GM21717 (cell line): ENCODE results near the gene PRCC.

Experiments used
- ATAC-seq: cut with Tn5 transposase; IDR thresholded peaks from one replicate; pipeline ENCODE4 v1.9.1; 2021; ENCODE audit warnings: mild to moderate bottlenecking, moderate library complexity; ENCODE audit not compliant: unreplicated experiment

PRCC gene

GRCh38 chr1:156743367-156744302 lies 23.7 kb upstream of the PRCC start:
- ATAC-seq, result no peak

- ATAC-seq, result no peak
Measured at GRCh38 chr1:156744344-156744743, 23.0 kb upstream of the PRCC start.

- ATAC-seq, result no peak
Measured at GRCh38 chr1:156744786-156745419, 22.4 kb upstream of the PRCC start.

- ATAC-seq, result no peak
Measured at GRCh38 chr1:156745881-156746280, 21.5 kb upstream of the PRCC start.

GRCh38 chr1:156746406-156746727 lies 21.0 kb upstream of the PRCC start:
- no peak for ATAC-seq

- no peak for ATAC-seq
Measured at GRCh38 chr1:156746728-156747631, 20.4 kb upstream of the PRCC start.

GRCh38 chr1:156747742-156748669 lies 19.3 kb upstream of the PRCC start:
- ATAC-seq, result no peak

GRCh38 chr1:156748670-156749418 lies 18.5 kb upstream of the PRCC start:
- ATAC-seq, result no peak

- no peak for ATAC-seq
Measured at GRCh38 chr1:156749419-156750118, 17.8 kb upstream of the PRCC start.

- no peak for ATAC-seq
Measured at GRCh38 chr1:156750191-156750672, 17.1 kb upstream of the PRCC start.

- no peak for ATAC-seq
Measured at GRCh38 chr1:156750711-156751450, 16.5 kb upstream of the PRCC start.

GRCh38 chr1:156751451-156751756 lies 15.9 kb upstream of the PRCC start, which contains the start of gene HDGF:
Gene HDGF, minus strand, starts transcription at chr1:156751675. Its CDS starts 246 bp downstream, at chr1:156751429.
- peak; percentile 24 for ATAC-seq

GRCh38 chr1:156751757-156752481 lies 15.4 kb upstream of the PRCC start:
- ATAC-seq, result peak; percentile 49

GRCh38 chr1:156752843-156753482 lies 14.4 kb upstream of the PRCC start:
- no peak for ATAC-seq

- no peak for ATAC-seq
Measured at GRCh38 chr1:156754219-156754618, 13.1 kb upstream of the PRCC start.

- ATAC-seq, result no peak
Measured at GRCh38 chr1:156755527-156755950, 11.8 kb upstream of the PRCC start.

- ATAC-seq, result no peak
Measured at GRCh38 chr1:156756355-156756754, 11.0 kb upstream of the PRCC start.
